Epidermal melanocyte (primary cell): Measurements from ENCODE around the gene TECPR2.
A peak's percentile ranks its signal among the peaks of the same experiment; 100 is the strongest.
"Not testable (repeated sequence)": the region's sequence is repeated elsewhere in the genome, so short reads cannot be mapped to it uniquely, and the experiment has no call there.

Experiments
- DNase-seq: peaks from one replicate; pipeline ENCODE4 v3.0.0; 2011; ENCODE audit warnings: low spot score; ENCODE audit not compliant: insufficient read length

The TECPR2 gene

DNA sequence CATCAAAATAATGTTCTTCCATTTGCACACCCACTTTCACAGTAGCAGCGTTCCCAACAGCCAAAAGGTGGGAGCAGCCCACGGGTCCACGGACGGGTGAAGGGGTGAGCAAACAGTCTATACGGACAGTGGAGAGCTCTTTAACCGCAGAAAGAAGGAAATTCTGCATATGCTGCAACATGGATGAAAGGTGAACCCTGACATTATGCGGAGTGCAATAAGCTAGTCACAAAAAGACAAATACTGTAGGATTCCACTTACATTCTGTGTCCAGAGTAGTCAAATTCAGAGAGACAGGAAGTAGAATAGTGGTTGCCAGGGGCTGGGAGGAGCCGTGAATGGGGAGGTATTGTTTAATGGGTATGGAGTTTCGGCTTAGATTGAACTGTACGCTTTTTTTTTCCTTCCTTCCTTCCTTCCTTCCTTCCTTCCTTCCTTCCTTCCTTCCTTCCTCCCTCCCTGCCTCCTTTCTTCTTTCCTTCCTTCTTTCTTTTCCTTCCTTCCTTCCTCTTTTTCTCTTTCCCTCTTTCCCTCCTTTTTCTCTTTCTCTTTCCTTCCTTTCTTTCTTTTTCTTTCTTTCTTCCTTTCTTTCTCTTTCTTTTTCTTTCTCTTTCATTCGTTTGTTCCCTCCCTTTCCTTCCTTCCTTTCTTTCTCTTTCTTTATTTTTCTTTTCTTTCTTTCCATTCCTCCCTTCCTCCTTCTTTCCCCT, 162.6 kb downstream of the TECPR2 start:
- DNase-seq = peak; percentile 54

DNA sequence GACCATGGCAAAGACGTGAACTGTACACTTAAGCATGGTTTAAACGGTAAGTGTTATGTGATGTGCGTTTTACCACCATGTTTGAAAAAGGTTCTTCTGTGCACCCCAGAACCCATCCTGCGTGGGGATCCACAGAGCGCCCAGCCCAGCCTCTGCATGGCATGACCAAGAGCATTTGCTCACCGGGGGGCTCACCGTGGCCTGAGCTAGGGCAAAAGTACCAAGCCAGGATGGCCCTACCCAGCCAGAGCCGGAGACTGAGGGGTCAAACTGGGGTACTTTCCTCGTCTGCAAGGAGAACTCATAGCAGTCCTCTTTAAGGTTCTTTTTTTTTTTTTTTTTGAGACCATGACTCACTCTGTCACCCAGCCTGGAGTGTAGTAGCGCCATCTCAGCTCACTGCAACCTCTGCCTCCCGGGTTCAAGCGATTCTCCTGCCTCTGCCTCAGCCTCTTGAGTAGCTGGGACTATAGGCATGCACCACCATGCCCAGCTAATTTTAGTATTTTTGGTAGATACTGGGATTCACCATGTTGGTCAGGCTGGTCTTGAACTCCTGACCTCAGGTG, 163.3 kb downstream of the TECPR2 start:
- no peak for DNase-seq

- DNase-seq = no peak
Observed at GRCh38 chr14:102528431-102529170, 165.9 kb downstream of the TECPR2 start.

DNA sequence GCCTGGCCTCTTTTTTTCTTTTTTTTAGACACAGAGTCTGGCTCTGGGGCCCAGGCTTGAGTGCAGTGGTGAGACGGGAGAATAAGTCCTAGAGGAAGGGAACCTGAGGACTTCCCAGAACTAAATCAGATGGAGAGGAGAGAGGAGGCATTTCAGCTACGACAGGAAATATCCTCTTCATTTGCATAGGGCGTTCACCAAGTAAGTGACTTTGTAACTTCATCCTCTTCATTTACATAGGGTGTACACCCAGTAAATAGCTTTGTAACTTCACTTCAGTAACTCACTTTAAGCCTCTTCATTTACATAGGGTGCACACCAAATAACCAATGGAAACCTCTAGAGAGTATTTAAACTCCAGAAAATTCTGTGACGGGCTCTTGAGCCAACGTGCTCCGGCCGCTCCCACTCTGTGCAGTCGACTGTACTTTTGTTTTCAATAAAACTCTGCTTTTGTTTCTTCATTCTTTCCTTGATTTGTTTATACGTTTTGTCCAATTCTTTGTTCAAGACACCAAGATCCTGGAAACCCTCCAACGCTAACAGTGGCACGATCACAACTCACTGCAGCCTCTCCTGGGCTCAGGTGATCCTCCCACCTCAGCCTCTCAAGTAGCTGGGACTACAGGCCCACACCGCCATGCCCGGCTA, 168.2 kb downstream of the TECPR2 start:
- DNase-seq = no peak

GRCh38 chr14:102532204-102532658, 169.5 kb downstream of the TECPR2 start:
- DNase-seq = no peak

DNA sequence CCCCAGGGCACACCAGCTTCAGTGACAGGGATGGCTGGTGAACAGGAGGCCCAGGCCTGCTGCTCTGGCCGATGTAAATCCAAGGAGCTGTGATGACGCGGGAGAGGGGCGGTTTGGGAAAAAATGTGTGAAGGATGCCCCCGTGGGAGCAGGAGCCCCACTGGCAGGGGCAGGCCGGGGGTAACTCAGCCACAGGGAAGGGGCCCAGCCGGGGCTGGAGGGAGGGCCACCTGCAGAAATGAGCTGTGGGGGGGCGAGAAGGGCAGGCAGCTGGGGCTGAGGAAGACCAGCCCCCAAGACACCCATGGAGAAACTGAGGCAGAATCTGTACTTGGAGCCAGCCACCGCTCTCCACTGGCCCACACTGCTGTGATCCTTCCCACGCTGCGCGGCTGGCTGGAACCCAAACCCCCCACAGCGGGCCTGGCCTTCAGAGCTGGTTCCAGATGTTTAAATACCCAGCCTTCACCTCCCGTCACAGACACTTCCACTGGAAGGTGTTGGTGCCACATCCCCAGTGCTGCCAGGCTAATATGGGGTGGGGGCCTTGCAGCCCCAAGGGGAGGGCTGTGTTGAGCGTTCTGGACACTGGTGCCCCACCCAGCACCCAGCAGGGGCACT, 175.3 kb downstream of the TECPR2 start:
- no peak for DNase-seq

GRCh38 chr14:102538602-102539543, 176.1 kb downstream of the TECPR2 start:
- no peak for DNase-seq

GRCh38 chr14:102539544-102540314, 177.0 kb downstream of the TECPR2 start:
- DNase-seq = no peak

GRCh38 chr14:102540315-102541028, 177.7 kb downstream of the TECPR2 start:
- no peak for DNase-seq

DNA sequence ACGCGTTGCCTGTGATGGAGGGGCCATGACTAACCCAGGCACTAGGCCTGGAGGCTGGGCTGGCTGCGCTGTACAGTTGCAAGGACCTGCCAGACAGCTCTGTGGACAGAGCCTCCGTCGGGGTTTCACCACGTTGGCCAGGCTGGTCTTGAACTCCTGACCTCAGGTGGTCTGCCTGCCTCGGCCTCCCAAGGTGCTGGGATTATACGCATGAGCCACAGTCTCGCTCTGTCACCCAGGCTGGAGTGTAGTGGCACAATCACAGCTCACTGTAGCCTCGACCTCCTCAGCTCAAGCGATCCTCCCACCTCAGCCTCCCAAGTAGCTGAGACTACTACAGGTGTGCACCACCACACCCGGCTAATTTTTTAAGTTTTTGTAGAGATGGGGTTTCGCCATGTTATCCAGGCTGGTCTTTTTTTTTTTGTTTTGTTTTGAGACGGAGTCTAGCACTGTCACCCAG, 178.3 kb downstream of the TECPR2 start:
- not testable (repeated sequence) for DNase-seq

DNA sequence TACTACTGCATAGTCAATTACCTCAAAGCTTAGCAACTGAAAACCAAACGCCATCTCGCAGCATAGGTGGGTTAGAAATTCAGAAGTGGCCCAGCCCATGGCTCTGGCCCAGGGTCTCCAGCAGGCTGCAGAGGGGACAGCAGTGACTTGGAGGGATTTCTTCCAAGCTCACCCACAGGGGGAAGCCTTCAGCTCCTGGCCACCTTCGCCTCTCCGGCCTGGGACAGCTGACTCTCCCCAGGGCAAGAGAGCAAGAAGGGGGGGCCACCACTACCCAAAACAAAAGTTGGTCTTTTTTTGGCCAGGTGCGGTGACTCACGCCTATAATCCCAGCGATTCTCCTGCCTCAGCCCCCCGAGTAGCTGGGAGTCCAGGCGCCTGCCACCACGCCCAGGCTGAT, 179.0 kb downstream of the TECPR2 start:
- no peak for DNase-seq

GRCh38 chr14:102544046-102544746, 181.5 kb downstream of the TECPR2 start:
- no peak for DNase-seq

GRCh38 chr14:102544747-102545460, 182.2 kb downstream of the TECPR2 start:
- DNase-seq = no peak

- DNase-seq = peak; percentile 31
Observed at GRCh38 chr14:102545461-102546265, 182.9 kb downstream of the TECPR2 start.

DNA sequence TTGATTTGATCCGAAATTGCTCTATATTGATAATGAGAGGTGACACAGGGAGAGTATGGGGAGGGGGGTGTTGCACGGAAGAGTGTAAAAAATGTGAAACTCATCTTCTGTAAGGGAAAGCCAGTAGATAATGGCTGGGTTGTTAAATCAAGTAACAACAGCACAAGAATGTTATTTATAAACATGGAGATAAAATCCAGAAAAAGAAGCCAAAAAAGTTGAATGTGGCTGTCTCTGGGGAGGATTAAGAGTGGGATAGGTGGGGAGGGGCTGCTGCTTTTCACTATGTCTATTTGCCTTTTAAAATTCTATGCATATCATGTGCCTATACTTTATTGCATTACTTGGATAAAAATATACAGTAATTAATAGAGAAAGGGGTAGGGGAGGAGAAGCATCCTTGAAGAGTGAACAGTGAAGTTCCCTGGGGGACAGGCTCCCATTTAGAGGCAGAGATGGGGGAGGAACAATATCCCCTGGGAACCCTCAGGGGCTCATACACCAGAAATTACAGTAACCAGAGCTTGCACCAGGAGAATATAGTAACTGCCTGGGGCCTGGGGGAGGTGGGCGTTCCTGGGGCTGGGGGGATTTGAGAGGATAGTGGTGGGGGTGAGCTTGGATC, 186.0 kb downstream of the TECPR2 start:
- no peak for DNase-seq

DNA sequence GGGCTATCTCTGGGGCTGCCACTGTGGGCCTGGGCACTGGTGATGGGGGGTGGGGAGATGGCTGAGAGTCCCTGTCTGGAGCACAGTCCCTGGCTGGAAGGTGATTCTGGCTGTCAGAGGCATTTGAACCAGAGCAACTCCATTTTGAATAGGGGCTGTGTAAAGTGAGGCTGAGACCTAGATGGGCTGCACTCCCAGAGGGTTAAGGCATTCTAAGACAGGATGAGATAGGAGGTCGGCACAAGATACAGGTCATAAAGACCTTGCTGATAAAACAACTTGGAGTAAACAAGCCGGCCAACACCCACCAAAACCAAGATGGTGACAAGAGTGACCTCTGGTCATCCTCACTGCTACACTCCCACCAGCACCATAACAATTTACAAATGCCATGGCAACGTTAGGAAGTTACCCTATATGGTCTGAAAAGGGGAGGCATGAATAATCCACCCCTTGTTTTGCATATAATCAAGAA, 188.2 kb downstream of the TECPR2 start:
- DNase-seq = not testable (repeated sequence)
